ENCODE data around the gene ANK3.

ANK3 gene

GRCh38 chr10:60417901-60418300, 28.2 kb upstream of the ANK3 start:
- no peak overlapping the region for H3K4me3 ChIP-seq (ENCODE audit: low read depth, low read length)
- ChIA-PET POLR2A (no interaction called here), CTCF (interaction anchor here (0.7 kb wide), 1 partner anchor 268 kb away, joined by 3 read pairs; no protein-coding TSS in a partner anchor)
- no peaks in the 10 kb centered on the region for H3K36me3 ChIP-seq (ENCODE audit: control insufficient read depth in 2 of 2, insufficient read depth in 1 of 2, low read length in 2 of 2)
- TF ChIP-seq ZNF785 (tag by site-specific recombination; IDR thresholded peaks at IDR 0.05): no peak
- TF ChIP-seq ZNF202 (tag by site-specific recombination; IDR thresholded peaks at IDR 0.05; ENCODE audit: borderline replicate concordance): no peak
- no peak for TF ChIP-seq ZNF146 (tag by site-specific recombination; IDR thresholded peaks at IDR 0.05)
- TF ChIP-seq ZNF449 (tag by site-specific recombination; IDR thresholded peaks at IDR 0.05): no peak
- TF ChIP-seq ZNF548 (tag by site-specific recombination; IDR thresholded peaks at IDR 0.05): no peak
- no peak for TF ChIP-seq GLIS1 (tag by site-specific recombination; IDR thresholded peaks at IDR 0.05)
- no peak for TF ChIP-seq GLI4 (tag by site-specific recombination; IDR thresholded peaks at IDR 0.05)
- TF ChIP-seq PRDM1 (tag by site-specific recombination; IDR thresholded peaks at IDR 0.05): 0 out of 2 replicates have a peak, but pooled peaks have one; percentile 8
- no peak overlapping the region for H3K27ac ChIP-seq (ENCODE audit: extremely low read depth, low read depth, low read length)
- no peaks in the 10 kb centered on the region for H3K4me1 ChIP-seq (ENCODE audit: control insufficient read depth, insufficient read depth, low read length)
- no peaks in the 10 kb centered on the region for H3K9me3 ChIP-seq (ENCODE audit: control insufficient read depth, insufficient read depth, low read depth, low read length)

- no peak overlapping the region for H3K27ac ChIP-seq (ENCODE audit: extremely low read depth, low read depth, low read length)
- POLR2A ChIA-PET: no interaction called here
- TF ChIP-seq PRDM1 (tag by site-specific recombination; IDR thresholded peaks at IDR 0.05) (no peak), ZNF677 (tag by site-specific recombination; IDR thresholded peaks at IDR 0.05) (no peak), GLIS2 (tag by site-specific recombination; IDR thresholded peaks at IDR 0.05) (no peak), ZNF221 (tag by site-specific recombination; IDR thresholded peaks at IDR 0.05; ENCODE audit: borderline replicate concordance) (no peak), MEIS1 (CRISPR knock-in tag; IDR thresholded peaks at IDR 0.05; ENCODE audit: borderline replicate concordance) (no peak), ZNF580 (tag by site-specific recombination; IDR thresholded peaks at IDR 0.05) (no peak), ZNF830 (tag by site-specific recombination; IDR thresholded peaks at IDR 0.05; ENCODE audit: low read depth) (no peak)
- CTCF ChIA-PET: interaction anchor here (0.6 kb wide), 1 partner anchor 1633 kb away, joined by 5 read pairs; no protein-coding TSS in a partner anchor
- no peaks in the 10 kb centered on the region for H3K36me3 ChIP-seq (ENCODE audit: control insufficient read depth in 2 of 2, insufficient read depth in 1 of 2, low read length in 2 of 2)
- H3K9me3 ChIP-seq (ENCODE audit: control insufficient read depth, insufficient read depth, low read depth, low read length): no peaks in the 10 kb centered on the region
- no peak overlapping the region for H3K4me3 ChIP-seq (ENCODE audit: low read depth, low read length)
- H3K4me1 ChIP-seq (ENCODE audit: control insufficient read depth, insufficient read depth, low read length): no peaks in the 10 kb centered on the region
Observed at GRCh38 chr10:60417024-60417423, 27.3 kb upstream of the ANK3 start.

GRCh38 chr10:60414877-60415585, 25.4 kb upstream of the ANK3 start:
- Histone ChIP-seq H3K4me3 (ENCODE audit: low read depth, low read length) (no peak overlapping the region), H3K9me3 (ENCODE audit: control insufficient read depth, insufficient read depth, low read depth, low read length) (no peaks in the 10 kb centered on the region), H3K4me1 (ENCODE audit: control insufficient read depth, insufficient read depth, low read length) (no peaks in the 10 kb centered on the region), H3K36me3 (ENCODE audit: control insufficient read depth in 2 of 2, insufficient read depth in 1 of 2, low read length in 2 of 2) (no peaks in the 10 kb centered on the region), H3K27ac (ENCODE audit: extremely low read depth, low read depth, low read length) (no peak overlapping the region)
- ChIA-PET POLR2A (no interaction called here), CTCF (no interaction called here)
- TF ChIP-seq PRDM10 (tag by site-specific recombination; IDR thresholded peaks at IDR 0.05): no peak
- TF ChIP-seq ZNF48 (tag by site-specific recombination; IDR thresholded peaks at IDR 0.05): no peak
- TF ChIP-seq ZNF792 (tag by site-specific recombination; IDR thresholded peaks at IDR 0.05): no peak
- TF ChIP-seq ZFHX2 (tag by site-specific recombination; conservative IDR thresholded peaks at IDR 0.05): peak; percentile 18; the same call in 1 of the 2 replicates
- no peak for TF ChIP-seq ZNF621 (tag by site-specific recombination; IDR thresholded peaks at IDR 0.05)
- no peak for TF ChIP-seq SP7 (tag by site-specific recombination; IDR thresholded peaks at IDR 0.05)
- TF ChIP-seq ZNF169 (tag by site-specific recombination; IDR thresholded peaks at IDR 0.05): no peak
- TF ChIP-seq EGR2 (tag by site-specific recombination; IDR thresholded peaks at IDR 0.05; ENCODE audit: low read depth): peak; percentile 45; the same call in 1 of the 2 replicates
- TF ChIP-seq ATF2 (tag by site-specific recombination; IDR thresholded peaks at IDR 0.05; ENCODE audit: low read depth): no peak
- TF ChIP-seq KLF16 (tag by site-specific recombination; IDR thresholded peaks at IDR 0.05): no peak
- no peak for TF ChIP-seq ZNF707 (tag by site-specific recombination; IDR thresholded peaks at IDR 0.05)
- TF ChIP-seq SP3 (tag by site-specific recombination; IDR thresholded peaks at IDR 0.05): no peak
